ENCODE measurements around the gene MEGF6.
A peak's percentile ranks its signal among the peaks of the same experiment; 100 is the strongest.
"Not testable (repeated sequence)": the region's sequence is repeated elsewhere in the genome, so short reads cannot be mapped to it uniquely, and the experiment has no call there.

Gene MEGF6

DNA sequence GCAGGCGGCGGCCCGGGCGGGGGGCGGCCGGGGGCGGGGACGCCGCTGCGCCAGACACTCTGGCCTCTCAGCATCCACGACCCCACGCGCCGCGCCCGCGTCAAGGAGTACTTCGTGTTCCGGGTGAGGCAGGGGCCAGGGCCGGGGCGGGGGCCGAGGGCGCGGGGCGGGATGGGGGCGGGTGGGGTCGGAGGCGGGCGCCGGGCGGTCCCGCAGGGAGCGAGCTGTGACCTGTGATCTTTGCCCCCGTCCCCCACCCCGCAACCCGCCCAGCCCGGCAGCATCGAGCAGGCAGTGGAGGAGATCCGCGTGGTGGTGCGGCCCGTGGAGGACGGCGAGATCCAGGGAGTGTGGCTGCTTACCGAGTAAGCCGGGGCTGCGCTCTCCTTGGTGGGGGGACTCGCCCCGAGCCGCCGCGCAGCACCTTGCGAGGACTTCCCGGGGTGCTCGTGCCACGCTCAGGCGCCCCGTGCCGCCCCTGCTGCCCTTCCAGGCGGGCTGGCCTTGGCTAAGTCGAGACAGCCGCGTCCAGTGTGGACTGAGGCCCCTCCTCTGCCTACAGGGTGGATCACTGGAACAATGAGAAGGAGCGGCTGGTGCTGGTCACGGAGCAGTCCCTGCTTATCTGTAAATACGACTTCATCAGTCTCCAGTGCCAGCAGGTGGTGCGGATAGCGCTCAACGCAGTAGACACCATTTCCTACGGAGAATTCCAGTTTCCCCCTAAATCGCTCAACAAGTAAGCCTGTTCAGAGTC, 14.0 kb upstream of the MEGF6 start:
- no peak for FAIRE-seq

DNA sequence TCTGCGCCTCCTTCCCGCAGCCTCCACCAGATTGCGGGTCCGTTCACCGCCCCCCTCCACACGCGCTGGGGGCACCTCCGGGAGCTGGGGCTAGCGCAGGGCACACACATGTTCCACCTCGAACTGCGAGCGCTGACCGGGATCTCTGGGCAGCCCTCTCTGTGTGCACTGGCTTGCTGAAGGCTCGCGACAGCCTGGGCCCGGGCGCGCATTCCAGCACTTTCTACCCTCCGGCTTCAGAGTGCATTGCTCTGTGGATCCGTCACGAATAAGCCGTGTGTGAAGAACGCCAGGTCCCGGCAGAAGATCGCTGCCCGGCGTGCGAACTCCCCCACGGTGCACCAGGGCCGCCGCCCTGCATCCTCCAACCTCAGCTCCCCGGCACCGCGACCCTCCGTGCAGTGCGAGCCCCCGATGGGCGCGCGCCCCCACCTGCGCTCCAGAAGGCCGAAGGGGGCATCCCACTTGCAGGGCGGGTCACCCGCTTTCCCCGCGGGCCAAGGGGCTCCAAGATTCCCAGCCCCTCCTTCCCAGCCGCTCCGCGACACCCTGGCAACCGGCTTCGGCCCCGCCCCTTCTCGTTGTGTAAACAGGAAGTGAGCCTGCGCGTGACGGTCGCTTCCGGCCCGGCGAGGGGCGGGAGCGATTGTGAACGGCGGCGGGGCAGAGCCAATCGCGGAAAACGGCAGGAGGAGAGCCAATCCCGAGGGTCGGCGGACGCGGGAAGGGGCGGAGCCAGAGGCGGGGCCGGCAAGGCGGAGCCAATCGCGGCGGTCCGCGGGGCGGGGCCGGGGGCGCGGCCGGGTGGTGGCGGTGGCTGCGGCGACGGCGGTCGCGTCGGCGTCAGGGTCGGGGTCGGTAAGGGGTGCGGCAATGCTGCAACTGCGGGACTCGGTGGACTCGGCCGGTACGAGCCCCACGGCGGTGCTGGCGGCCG, 13.2 kb upstream of the MEGF6 start, which contains the start of gene TPRG1L:
Gene TPRG1L, plus strand, starts transcription at position 816 of the 937 bp plus-strand sequence. Its CDS starts 58 bp downstream, at position 874.
- no peak for FAIRE-seq

DNA sequence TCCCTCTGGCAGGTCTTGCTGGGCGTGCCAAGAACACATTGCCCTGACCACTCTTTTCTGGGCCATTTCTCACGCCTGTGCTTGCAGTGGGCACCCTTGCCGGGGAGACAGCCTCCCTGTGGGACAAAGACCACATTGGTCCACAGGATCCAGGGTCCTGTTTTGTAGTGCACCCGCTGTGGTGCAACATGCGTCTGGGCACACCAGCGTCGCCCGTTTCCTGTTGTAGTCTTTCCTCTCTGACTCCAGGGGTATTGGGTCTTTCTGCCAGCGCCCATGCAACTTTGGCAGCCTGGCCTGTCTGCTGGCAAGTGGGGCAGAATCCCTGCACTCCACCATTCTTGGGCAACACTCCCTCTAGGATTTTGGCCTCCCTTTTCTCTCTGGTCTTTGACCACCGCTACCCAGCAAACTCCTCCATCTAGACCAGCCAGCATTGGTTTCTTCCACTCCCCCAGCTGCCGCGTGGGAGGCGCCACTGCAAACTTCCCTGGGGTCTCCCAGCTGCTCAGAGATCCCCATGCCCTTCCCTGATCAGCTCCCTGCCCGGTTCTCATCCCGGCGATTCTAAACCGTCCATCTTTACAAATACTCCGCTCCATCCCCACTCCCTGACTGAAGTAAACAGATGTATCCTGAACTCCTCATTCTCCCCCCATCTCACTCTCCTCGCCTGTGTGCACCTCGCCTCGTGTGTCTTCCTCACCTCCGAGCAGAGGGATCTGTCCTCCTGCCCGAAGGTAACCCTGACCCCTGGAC, 12.3 kb upstream of the MEGF6 start:
- FAIRE-seq: no peak

DNA sequence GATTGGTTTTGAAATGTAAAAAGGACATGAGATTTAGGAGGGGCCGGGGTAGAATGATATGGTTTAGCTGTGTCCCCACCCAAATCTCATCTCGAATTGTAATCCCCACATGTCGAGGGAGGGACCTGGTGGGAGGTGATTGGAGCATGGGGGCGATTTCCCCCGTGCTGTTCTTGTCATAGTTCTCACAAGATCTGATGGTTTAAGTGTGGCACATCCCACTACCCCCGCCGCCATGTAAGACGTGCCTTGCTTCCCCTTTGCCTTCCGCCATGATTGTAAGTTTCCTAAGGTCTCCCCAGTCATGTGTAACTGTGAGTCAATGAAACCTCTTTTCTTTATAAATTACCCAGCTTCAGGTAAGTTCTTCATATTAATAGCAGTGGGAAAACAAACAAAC, 10.8 kb upstream of the MEGF6 start:
- FAIRE-seq: not testable (repeated sequence)

DNA sequence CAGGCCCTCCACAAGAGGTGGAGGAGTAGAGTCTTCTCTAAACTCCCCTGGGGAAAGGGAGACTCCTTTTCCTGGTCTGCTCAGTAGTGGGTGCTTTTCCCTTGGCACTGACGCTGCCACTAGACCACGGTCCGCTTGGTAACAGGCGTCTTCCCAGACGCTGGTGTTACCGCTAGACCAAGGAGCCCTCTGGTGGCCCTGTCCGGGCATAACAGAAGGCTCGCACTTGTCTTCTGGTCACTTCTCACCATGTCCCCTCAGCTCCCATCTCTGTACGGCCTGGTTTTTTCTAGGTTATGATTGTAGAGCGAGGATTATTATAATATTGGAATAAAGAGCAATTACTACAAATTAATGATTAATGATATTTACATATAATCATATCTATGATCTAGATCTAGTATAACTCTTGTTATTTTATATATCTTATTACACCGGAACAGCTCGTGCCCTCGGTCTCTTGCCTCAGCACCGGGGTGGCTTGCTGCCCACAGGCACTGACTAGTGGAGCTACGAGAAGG, 9.9 kb upstream of the MEGF6 start:
- FAIRE-seq: peak; percentile 28

DNA sequence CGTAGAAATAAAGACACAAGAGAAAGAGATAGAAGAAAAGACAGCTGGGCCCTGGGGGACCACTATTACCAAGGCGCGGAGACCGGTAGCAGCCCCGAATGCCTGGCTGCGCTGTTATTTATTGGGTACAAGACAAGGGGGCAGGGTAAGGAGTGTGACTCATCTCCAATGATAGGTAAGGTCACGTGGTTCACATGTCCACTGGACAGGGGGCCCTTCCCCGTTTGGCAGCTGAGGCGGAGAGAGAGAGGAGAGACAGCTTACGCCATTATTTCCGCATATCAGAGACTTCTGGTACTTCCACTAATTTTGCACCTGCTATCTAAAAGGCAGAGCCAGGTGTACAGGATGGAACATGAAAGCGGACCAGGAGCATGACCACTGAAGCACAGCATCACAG, 9.4 kb upstream of the MEGF6 start:
- FAIRE-seq: no peak

DNA sequence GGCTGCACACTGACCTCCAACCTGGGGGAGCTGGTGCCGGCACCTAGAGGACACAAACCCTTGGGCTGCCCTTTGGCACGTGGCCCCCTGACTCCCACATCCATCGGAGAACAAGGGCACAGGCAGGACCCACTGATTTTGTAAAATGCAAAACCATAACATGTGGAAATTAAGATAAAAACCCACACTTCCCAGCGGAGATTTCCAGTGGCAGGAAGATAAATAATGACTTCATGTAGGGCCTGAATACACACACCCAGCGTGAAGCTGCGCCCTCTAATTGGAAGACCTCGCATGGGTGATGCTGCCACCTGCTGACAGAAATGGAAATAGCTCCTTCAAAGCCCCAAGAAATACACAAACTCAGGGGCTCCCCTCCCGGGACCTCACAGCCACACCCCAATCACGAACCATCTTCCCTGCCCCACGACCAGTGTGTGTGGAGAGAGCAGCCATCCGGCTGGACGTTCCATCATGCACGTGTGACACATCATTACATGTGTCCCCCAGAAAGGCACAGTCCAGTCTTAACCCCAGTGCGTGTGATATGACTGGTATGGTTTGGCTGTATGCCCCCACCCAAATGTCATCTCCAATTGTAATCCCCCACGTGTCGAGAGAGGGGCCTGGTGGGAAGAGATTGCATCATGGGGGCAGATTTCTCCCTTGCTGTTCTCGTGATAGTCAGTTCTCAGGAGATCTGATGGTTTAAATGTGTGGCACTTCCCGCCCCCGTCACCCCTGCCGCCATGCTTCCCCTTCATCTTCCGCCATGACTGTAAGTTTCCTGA, 7.8 kb upstream of the MEGF6 start:
- FAIRE-seq: no peak

DNA sequence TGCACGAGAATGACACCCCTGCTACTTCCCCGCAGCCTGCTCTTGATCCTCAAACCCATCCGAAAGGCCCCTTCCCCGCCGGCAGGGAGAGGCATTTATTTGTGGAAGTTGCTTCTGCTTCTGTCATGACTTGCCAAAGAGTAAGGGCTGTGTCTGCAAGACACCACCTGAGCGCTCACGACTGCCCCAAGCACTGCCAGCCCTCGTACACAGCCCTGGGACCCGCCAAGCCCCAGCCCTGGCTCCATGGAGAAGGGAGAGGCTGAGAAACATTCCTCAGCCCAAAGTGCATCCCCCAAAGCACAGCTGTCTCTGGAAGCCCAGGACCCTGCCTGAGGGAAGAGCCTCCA, 7.2 kb upstream of the MEGF6 start:
- FAIRE-seq: no peak

DNA sequence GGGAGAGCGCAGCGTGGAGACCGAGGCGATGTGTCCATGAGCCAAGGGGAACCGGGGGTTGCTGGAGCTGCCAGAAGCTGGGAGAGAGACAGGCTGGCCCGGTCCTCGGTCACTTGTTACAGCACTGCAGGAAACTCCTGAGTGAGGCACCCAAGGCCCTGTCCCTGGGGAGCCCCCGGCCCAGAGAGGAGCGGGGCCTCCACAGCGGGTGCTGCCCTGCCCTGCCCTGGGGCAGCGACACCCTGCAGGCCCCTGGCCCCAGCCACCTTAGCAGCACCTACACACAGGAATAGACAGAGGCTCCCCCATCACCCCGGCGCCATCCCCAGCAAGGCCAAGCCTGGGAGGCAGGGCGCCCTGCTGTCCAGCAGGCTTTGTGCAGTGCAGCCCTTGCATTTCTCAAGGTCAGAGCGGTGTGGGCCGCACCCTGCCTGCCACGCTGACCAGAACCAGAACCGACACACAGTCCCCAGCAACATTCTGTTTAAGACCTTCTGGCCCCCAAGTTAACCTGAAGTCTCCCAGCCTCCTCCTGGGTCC, 6.6 kb upstream of the MEGF6 start:
- FAIRE-seq: no peak

DNA sequence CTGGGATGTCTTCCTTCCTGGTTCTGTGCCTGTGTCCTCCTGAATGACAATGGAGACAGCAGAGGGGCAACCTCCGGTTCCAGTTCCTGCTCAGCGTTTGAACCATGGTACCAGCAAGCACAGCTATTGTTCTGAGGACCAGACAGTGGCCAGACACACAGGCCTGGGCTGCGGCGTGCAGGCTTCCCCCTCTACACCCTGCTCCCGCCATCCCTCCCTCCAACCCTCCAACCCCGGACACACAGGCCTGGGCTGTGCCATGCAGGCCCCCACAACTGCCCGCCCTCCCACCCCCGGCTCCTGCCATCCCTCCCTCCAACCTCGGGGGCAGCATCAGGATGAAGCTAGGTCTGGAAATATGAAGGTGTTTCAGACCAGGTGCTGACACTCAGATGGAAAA, 5.6 kb upstream of the MEGF6 start:
- FAIRE-seq: no peak

DNA sequence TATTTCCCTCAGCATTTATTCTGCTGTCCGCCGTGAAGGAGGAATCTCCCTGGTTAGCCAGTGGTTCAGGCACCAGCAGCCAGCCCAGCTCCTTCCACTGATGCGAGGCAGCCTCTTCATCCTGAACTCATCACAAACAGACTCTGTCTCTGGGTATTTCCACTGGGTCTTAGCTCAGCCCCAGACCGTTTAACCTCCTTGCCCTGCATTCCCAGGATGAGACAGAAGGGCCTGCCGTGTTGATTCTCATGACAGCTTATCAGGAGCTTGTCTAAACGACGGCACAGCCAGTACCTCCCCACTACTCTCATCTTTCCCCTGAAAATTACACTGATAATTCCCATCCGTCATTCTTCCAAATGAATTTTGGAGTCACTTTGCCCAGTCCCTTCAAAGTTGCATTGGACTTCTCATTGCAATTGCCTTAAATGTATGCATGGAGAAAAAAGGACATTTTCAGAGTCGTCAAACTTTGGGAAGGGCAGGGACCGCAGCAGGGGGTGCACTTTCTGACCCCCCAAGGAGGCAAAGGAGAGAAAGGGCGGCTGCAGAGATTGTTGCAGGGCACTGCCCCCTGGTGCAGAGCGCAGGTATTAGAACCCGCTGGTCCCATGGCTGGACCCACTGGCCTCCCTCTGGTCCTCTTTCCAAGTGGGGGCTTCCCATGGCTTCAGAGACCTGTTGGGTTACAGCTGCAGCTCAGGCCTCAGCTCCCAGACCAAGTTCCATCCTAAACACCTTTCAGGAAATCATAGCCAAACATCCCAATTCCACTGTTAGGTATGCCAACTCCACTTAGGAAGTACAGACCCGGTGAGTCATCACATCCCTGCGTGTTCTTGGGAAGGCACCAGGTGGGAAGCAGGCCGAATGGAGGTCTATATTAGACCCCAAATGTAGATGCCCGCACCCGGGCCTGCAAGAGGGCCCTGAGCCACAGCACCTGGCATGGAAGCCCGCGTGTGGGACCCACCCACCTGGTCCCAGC, 3.7 kb upstream of the MEGF6 start:
- FAIRE-seq: no peak

DNA sequence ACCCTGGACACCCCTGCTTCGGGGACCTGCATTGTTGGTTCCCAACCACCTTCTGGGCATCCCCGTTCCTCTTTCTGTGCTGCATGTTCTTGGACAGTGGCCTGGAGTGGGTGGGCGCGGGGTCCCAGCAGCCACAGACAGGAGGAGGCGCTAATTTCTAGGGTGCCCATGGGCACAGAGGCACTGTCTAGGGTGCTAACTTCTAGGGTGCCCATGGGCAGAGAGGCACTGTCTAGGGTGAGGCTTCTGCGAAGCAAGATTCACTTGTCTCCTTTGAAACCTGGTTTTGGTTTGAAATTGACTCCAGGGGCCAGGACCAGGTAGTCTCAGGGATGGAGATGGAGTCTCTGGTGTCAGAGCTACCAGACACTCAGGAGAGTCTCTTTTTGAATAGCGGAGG, 815 bp upstream of the MEGF6 start:
- no peak for FAIRE-seq

DNA sequence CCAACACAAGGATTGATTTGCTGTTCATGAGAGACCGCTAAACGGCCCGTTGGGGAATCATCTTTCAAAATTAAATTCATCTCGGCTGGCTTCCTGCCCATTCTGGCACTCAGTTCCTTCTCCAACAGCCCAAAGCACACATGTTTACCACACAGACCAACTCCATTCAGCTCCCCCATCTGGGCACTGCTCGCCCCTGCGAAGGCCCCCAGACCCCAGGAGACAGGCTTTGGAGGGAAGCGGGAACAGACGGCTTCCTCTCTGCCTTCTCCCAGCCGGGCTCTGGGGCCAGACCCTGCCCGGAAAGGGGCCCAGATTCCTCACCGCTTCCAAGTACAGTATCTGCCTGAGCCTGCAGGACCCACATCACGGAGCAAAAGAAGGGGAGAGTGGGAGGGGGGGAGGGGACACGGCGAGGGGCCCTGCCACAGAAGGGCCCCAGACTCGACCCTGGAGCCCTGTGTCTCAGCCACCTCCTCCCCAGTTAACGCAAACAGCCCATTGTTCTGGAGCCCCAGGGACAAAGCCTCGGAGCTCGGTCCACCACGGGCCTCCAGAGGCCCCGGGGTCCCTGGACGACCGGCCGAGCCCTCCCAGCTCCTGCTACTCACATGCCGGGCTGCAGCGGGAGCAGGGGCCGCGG, 660 bp downstream of the MEGF6 start:
- FAIRE-seq: no peak

DNA sequence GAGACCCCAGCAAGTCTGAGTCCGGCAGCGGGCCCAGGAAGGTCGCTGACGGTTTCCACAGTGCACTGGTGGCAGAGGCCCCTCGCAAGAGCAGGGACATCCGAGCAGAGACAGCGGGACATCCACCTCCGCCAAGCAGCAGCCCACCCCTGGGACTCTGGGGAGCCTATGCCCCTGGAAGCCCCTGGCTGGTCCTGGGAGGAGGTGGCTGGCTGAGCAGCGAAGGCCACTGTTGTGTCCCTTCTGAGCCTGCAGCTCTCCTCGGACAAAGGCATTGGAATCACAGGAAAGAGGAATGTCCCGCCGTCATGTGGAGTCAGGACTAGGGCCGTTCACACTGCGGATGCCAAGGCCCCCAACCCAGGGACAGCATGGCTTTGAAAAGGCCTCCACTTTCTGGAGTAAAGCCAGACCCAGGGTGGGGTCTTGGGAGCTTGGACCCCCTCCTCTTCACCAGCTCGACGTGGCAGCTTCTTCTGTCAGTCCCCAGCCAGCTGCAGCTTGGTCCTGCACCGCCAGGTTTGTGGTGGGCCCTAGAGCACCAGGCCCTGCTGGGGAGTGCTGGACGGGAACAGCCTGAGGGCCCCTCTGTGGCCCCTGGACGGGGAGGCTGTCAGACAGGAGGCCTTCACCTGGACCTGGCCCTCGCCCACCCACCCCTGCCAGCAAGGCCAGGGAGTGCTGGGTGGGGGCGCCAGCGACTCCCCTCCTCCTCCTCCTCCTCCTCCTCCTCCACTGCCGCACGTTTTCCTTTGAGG, 1.4 kb downstream of the MEGF6 start:
- no peak for FAIRE-seq

DNA sequence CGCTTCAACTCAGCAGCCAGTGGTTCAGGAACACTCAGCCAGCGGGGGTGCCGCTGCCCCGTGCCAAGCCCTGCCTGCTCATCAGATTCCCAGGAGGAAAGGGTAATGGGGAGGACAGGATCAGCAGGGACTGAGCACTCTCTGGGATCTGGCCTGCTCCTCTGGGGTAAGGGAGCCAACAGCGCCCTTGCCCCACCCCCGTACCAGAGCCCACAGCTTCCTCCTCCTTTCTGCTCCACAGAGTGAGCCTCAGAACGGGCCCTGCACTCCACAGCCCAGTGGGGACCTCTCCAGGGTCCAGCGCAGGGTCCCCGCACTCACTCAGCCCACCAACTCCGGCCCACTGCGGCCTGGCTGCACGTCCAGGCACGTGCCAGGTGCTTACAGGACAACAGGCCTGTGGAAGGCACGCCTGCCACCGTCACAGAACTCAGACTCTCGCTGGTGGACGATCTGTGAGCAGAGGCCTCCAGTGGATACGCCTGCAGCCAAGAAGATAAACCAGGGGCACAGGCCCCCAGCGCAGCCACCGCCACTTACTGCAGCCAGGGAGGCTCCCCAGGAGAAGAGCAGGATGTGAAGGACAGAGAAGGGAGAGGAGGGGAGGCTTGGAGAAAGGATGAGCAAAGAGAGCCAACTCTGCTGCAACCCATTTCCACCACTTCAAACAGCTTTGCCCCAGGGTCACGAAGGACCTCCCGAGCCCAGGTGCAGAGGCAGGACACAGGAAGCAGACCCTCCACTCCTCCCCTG, 2.1 kb downstream of the MEGF6 start:
- FAIRE-seq: no peak

DNA sequence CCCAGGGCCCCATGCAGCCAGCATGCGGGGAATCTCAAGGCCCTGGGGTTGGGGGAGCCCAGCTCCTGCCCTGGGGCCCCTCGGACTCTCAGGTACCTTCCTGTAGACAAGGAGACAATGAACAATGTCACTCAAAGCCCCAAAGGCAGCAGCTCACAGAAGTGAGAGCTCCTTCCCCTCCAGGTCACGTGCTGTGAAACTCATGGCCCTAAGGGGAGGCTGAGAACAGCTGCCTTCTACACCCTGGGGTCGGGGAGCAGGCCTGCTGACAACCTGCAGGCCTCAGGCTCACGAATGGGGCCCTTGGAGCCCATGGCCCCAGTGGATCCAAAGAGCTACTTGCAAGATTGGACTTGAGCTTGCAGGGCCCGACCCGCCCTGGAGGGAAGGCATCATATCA, 3.2 kb downstream of the MEGF6 start:
- FAIRE-seq: no peak

DNA sequence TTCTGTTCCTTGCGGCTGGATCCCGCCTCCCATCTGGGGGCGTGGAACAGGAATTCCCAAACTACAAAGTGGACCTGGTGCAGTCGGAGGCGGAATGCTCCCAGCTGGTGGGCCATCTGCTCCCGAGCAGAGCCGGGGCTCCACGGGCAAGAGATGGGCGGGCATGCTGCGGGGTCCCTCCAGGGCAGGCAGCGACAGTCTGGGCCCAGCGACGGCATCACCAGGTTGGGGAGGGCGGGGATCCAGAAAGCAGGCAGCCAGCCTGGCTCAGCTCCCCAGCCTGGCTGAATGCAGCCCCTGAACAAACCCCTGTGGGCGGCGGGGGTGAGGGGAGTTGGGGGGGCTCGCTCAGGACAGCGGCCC, 3.6 kb downstream of the MEGF6 start:
- no peak for FAIRE-seq
